Measurements from ENCODE around the gene OLFML2B.

OLFML2B gene

DNA sequence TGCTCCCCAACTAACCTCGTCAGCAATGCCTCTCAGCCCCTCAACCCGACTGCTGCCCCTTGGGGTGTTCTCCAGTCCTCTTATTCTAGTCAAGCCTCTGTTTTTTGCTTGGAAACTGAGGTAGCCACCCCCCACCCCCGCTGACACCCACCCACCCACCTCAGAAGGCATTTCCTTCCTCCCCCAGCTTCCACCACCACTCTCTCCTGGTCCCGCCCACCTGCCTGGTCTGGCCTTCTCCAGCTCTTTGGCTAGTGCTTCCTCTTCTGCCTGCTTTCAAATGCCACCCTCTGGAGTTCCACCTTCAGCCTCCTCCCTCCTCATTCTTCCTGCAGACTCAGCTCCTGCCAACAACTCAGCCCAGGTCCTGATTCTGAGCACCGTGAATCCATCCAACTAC is 35.3 kb downstream of the OLFML2B start:
- TF ChIP-seq, protein P1, sequence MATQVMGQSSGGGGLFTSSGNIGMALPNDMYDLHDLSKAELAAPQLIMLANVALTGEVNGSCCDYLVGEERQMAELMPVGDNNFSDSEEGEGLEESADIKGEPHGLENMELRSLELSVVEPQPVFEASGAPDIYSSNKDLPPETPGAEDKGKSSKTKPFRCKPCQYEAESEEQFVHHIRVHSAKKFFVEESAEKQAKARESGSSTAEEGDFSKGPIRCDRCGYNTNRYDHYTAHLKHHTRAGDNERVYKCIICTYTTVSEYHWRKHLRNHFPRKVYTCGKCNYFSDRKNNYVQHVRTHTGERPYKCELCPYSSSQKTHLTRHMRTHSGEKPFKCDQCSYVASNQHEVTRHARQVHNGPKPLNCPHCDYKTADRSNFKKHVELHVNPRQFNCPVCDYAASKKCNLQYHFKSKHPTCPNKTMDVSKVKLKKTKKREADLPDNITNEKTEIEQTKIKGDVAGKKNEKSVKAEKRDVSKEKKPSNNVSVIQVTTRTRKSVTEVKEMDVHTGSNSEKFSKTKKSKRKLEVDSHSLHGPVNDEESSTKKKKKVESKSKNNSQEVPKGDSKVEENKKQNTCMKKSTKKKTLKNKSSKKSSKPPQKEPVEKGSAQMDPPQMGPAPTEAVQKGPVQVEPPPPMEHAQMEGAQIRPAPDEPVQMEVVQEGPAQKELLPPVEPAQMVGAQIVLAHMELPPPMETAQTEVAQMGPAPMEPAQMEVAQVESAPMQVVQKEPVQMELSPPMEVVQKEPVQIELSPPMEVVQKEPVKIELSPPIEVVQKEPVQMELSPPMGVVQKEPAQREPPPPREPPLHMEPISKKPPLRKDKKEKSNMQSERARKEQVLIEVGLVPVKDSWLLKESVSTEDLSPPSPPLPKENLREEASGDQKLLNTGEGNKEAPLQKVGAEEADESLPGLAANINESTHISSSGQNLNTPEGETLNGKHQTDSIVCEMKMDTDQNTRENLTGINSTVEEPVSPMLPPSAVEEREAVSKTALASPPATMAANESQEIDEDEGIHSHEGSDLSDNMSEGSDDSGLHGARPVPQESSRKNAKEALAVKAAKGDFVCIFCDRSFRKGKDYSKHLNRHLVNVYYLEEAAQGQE (IDR thresholded peaks at IDR 0.05; ENCODE audit: insufficient read depth in 1 of 2, low read depth in 2 of 2, low read length in 2 of 2), result no peak
- TF ChIP-seq TAF1 (IDR thresholded peaks at IDR 0.05; ENCODE audit: borderline replicate concordance, insufficient read depth, low read length) (no peak), POLR2AphosphoS5 (IDR thresholded peaks at IDR 0.05; ENCODE audit: low read depth, low read length) (no peak), SIN3A (IDR thresholded peaks at IDR 0.05; ENCODE audit: borderline replicate concordance, insufficient read depth, low read length) (no peak), FOXP2 (optimal IDR thresholded peaks at IDR 0.05; ENCODE audit: borderline replicate concordance, extremely low read depth, extremely low read length, insufficient read depth) (no peak)

GRCh38 chr1:161987872-161988271 is 35.8 kb downstream of the OLFML2B start:
- TF ChIP-seq TAF1 (IDR thresholded peaks at IDR 0.05; ENCODE audit: borderline replicate concordance, insufficient read depth, low read length) (no peak), SIN3A (IDR thresholded peaks at IDR 0.05; ENCODE audit: borderline replicate concordance, insufficient read depth, low read length) (no peak), POLR2AphosphoS5 (IDR thresholded peaks at IDR 0.05; ENCODE audit: low read depth, low read length) (no peak), FOXP2 (optimal IDR thresholded peaks at IDR 0.05; ENCODE audit: borderline replicate concordance, extremely low read depth, extremely low read length, insufficient read depth) (no peak)
- TF ChIP-seq, protein P1 (IDR thresholded peaks at IDR 0.05; ENCODE audit: insufficient read depth in 1 of 2, low read depth in 2 of 2, low read length in 2 of 2), result no peak

DNA sequence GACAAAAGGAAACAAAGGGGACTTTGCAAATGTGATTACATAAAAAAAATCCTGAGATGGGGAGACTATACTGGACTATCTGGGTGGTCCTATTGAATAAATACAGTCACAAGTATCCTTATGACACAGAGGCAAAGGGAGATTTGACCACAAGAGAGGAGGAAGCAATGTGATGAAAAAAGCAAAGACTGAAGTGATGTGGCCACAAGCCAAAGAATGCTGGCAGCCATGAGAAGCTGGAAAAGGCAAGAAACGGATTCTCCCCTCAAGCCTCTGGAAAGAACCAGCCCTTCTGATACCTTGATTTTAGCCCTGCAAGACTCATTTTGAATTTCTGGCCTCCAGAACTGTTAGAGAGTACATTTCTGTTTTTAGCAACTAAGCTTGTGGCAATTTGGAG is 36.4 kb downstream of the OLFML2B start:
- TF ChIP-seq TAF1 (IDR thresholded peaks at IDR 0.05; ENCODE audit: borderline replicate concordance, insufficient read depth, low read length) (no peak), POLR2AphosphoS5 (IDR thresholded peaks at IDR 0.05; ENCODE audit: low read depth, low read length) (no peak)
- TF ChIP-seq, protein P1 (IDR thresholded peaks at IDR 0.05; ENCODE audit: insufficient read depth in 1 of 2, low read depth in 2 of 2, low read length in 2 of 2), result no peak

GRCh38 chr1:161986328-161986727 is 37.3 kb downstream of the OLFML2B start:
- TF ChIP-seq POLR2AphosphoS5 (IDR thresholded peaks at IDR 0.05; ENCODE audit: low read depth, low read length) (no peak), SIN3A (IDR thresholded peaks at IDR 0.05; ENCODE audit: borderline replicate concordance, insufficient read depth, low read length) (no peak), TAF1 (IDR thresholded peaks at IDR 0.05; ENCODE audit: borderline replicate concordance, insufficient read depth, low read length) (no peak), FOXP2 (optimal IDR thresholded peaks at IDR 0.05; ENCODE audit: borderline replicate concordance, extremely low read depth, extremely low read length, insufficient read depth) (no peak)
- TF ChIP-seq, protein P1 (IDR thresholded peaks at IDR 0.05; ENCODE audit: insufficient read depth in 1 of 2, low read depth in 2 of 2, low read length in 2 of 2), result no peak

DNA sequence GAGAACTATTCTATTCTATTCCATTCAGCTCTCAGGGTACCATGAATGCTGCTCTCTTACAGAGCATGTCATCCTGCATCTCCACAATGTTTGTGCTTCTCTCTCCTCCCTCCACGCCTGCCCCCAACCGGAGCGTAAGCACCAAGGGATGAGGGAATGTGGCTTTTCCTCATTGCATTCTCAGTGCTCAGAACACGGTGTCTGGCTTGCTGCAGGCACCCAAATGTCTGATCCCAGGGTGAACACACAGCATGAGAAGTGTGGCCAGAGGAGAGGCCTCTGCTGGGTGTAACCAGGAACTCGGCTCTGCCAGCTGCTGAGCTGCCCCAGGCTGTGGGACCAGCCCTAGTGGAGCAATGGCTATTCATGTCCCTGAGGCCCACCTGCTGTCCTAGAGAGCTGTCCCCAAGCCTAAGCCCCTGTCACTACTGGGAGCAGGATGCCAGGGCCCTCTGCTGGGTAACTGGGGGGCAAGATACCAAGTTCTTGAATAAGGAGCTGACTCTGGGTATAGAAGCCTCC is 38.3 kb downstream of the OLFML2B start:
- TF ChIP-seq SIN3A (IDR thresholded peaks at IDR 0.05; ENCODE audit: borderline replicate concordance, insufficient read depth, low read length) (no peak), FOXP2 (optimal IDR thresholded peaks at IDR 0.05; ENCODE audit: borderline replicate concordance, extremely low read depth, extremely low read length, insufficient read depth) (no peak), POLR2AphosphoS5 (IDR thresholded peaks at IDR 0.05; ENCODE audit: low read depth, low read length) (no peak), TAF1 (IDR thresholded peaks at IDR 0.05; ENCODE audit: borderline replicate concordance, insufficient read depth, low read length) (no peak)
- TF ChIP-seq, protein P1 (IDR thresholded peaks at IDR 0.05; ENCODE audit: insufficient read depth in 1 of 2, low read depth in 2 of 2, low read length in 2 of 2), result no peak
